GM12873 (cell line): Measurements from ENCODE around the gene TM2D3.
A peak's percentile ranks its signal among the peaks of the same experiment; 100 is the strongest.

Experiments
- CTCF ChIP-seq: IDR thresholded peaks from 2 replicates; pipeline ENCODE4 v1.5.1; 2012; ENCODE audit warnings: low read depth, mild to moderate bottlenecking, moderate library complexity, low read length, control low read depth; ENCODE audit not compliant: insufficient read depth; ENCODE audit errors: missing control alignments

The TM2D3 gene

GRCh38 chr15:101686718-101687117 lies 34.5 kb upstream of the TM2D3 start:
- TF ChIP-seq CTCF, result no peak

GRCh38 chr15:101684877-101685276 lies 32.7 kb upstream of the TM2D3 start:
- TF ChIP-seq CTCF, result no peak

GRCh38 chr15:101684384-101684783 lies 32.2 kb upstream of the TM2D3 start:
- TF ChIP-seq CTCF, result no peak

GRCh38 chr15:101679806-101680205 lies 27.6 kb upstream of the TM2D3 start:
- TF ChIP-seq CTCF, result no peak

- TF ChIP-seq CTCF, result no peak
Measured at GRCh38 chr15:101676921-101677329, 24.7 kb upstream of the TM2D3 start.

GRCh38 chr15:101675796-101676582 lies 23.8 kb upstream of the TM2D3 start:
- TF ChIP-seq CTCF, result peak; percentile 4

- no peak for TF ChIP-seq CTCF
Measured at GRCh38 chr15:101675015-101675414, 22.8 kb upstream of the TM2D3 start.
